Hypothalamus (tissue), 51 donors: ENCODE measurements around the gene SIKE1.
"Not testable (repeated sequence)": the region's sequence is repeated elsewhere in the genome, so short reads cannot be mapped to it uniquely, and the experiment has no call there.

Experiments used
- DNase-seq, 51 donors: peaks; one replicate each; lab custom pipeline; 2025; lab: John Stamatoyannopoulos, UW

SIKE1 gene

GRCh38 chr1:114756009-114756892, 24.2 kb downstream of the SIKE1 start:
- no peak for DNase-seq

GRCh38 chr1:114755006-114755931, 25.2 kb downstream of the SIKE1 start:
- DNase-seq: no peak

- not testable (repeated sequence) for DNase-seq
These were observed 26.8 kb downstream of the SIKE1 start for GRCh38 chr1:114753702-114754101.

GRCh38 chr1:114753143-114753542, 27.3 kb downstream of the SIKE1 start:
- DNase-seq: no peak

GRCh38 chr1:114750780-114751179, 29.7 kb downstream of the SIKE1 start:
- DNase-seq: no peak

- no peak for DNase-seq
These were observed 30.6 kb downstream of the SIKE1 start for GRCh38 chr1:114749835-114750234.

GRCh38 chr1:114746450-114747121, 33.9 kb downstream of the SIKE1 start:
- DNase-seq: no peak

- DNase-seq: no peak
These were observed 35.2 kb downstream of the SIKE1 start for GRCh38 chr1:114745291-114745690.

GRCh38 chr1:114741963-114742746, 38.3 kb downstream of the SIKE1 start:
- no peak for DNase-seq

- DNase-seq: no peak
These were observed 40.2 kb downstream of the SIKE1 start for GRCh38 chr1:114740331-114740730.

- no peak for DNase-seq
These were observed 43.1 kb downstream of the SIKE1 start for GRCh38 chr1:114737314-114737849.

- DNase-seq: no peak
These were observed 45.0 kb downstream of the SIKE1 start for GRCh38 chr1:114735479-114735878.

- peak in 2 of 51 donors; percentile 1 for DNase-seq
These were observed 50.7 kb downstream of the SIKE1 start for GRCh38 chr1:114729782-114730181.

- DNase-seq: no peak
These were observed 51.9 kb downstream of the SIKE1 start for GRCh38 chr1:114728553-114728952.

- no peak for DNase-seq
These were observed 55.3 kb downstream of the SIKE1 start for GRCh38 chr1:114725230-114725629.

GRCh38 chr1:114723915-114724314, 56.6 kb downstream of the SIKE1 start:
- DNase-seq: no peak

GRCh38 chr1:114723457-114723856, 57.0 kb downstream of the SIKE1 start:
- no peak for DNase-seq

GRCh38 chr1:114720492-114720891, 60.0 kb downstream of the SIKE1 start:
- DNase-seq: no peak
